C4-2B (cell line): ENCODE measurements around the gene TRAPPC12.

Source experiments
- ZFX ChIP-seq: fragments of 450-650 bp; IDR thresholded peaks from 2 replicates; pipeline ENCODE4 v1.6.1; 2017
- TF ChIP-seq, protein P1 (sequence below): fragments of 450-650 bp; conservative IDR thresholded peaks from 2 replicates; pipeline ENCODE4 v1.5.1; 2017; ENCODE audit warnings: mild to moderate bottlenecking

DNA sequence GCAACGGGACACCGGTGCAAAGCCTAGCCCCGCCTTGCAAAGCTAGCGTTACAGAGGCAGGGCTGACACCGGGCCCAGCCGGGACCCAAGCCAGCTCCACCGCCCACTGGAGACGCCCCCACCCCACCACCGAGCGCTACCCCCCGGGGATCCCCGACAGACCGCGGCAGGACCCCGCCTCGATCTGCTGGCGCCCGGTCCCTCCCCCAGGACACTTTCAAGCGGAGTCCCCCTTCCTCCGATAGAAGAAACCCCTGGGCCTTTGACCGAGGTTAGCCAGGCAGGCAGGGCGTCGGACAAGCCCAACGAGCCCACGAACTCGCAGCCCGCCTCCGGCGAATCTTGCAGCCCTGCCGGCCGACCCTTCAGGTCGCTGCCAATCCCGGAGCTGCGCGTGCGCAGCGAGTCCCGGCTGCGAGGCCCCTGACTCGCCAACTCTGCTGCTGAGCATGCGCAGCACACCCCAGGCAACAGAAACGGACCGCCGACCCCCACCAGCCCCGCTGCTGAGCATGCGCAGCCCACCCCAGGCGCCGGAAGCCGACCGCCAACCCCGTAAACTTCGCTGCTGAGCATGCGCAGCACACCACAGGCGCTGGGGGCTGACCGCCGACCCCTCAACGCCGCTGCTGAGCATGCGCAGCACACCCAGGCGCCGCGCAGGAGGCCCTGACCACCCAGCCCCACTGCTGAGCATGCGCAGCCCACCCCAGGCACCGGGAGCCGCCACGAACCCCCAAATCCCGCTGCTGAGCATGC, 139.2 kb downstream of the TRAPPC12 start:
- TF ChIP-seq, protein P1, sequence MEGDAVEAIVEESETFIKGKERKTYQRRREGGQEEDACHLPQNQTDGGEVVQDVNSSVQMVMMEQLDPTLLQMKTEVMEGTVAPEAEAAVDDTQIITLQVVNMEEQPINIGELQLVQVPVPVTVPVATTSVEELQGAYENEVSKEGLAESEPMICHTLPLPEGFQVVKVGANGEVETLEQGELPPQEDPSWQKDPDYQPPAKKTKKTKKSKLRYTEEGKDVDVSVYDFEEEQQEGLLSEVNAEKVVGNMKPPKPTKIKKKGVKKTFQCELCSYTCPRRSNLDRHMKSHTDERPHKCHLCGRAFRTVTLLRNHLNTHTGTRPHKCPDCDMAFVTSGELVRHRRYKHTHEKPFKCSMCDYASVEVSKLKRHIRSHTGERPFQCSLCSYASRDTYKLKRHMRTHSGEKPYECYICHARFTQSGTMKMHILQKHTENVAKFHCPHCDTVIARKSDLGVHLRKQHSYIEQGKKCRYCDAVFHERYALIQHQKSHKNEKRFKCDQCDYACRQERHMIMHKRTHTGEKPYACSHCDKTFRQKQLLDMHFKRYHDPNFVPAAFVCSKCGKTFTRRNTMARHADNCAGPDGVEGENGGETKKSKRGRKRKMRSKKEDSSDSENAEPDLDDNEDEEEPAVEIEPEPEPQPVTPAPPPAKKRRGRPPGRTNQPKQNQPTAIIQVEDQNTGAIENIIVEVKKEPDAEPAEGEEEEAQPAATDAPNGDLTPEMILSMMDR = no peak
- no peak for TF ChIP-seq ZFX
